ENCODE results near the gene RNF39. TPM values are rescaled to one million over a fixed set of nuclear protein-coding genes. Genes with fewer than 3 reads are reported as not detected.

Gene RNF39
- total and polyA plus RNA-seq, 2 of the 13 experiments (the other 11 are each of a cell fraction or from before 2014, with no cell fraction given) = 0.13 to 1.8 TPM

GRCh38 chr6:30102970-30103871 lies 27.7 kb upstream of the RNF39 start (continued):
- no peak for TF ChIP-seq AFF4 (CRISPR knock-in tag; IDR thresholded peaks at IDR 0.05)
- TF ChIP-seq TCF12 (IDR thresholded peaks at IDR 0.05) = no peak
- no peak for TF ChIP-seq TCF12 (CRISPR knock-in tag; IDR thresholded peaks at IDR 0.05)
- no peak for TF ChIP-seq RCOR2 (CRISPR knock-in tag; IDR thresholded peaks at IDR 0.05)
- TF ChIP-seq PITX1 (CRISPR knock-in tag; IDR thresholded peaks at IDR 0.05) = peak; percentile 77
- peak; percentile 72 for TF ChIP-seq KAT8 (CRISPR knock-in tag; IDR thresholded peaks at IDR 0.05)
- peak; percentile 25; the same call in 1 of the 2 replicates for TF ChIP-seq BORCS8-MEF2B (CRISPR knock-in tag; IDR thresholded peaks at IDR 0.05)
- TF ChIP-seq RAD21 (CRISPR knock-in tag; IDR thresholded peaks at IDR 0.05) = peak; percentile 96
- no peak for TF ChIP-seq RFX5 (IDR thresholded peaks at IDR 0.05; ENCODE audit: low read depth, low read length)
- no peak for TF ChIP-seq ZNF569 (CRISPR knock-in tag; IDR thresholded peaks at IDR 0.05; ENCODE audit: borderline replicate concordance)
- 0 out of 2 replicates have a peak, but pooled peaks have one; percentile 43 for TF ChIP-seq ARNT2 (CRISPR knock-in tag; IDR thresholded peaks at IDR 0.05; ENCODE audit: low read depth)
- TF ChIP-seq ZNF644 (CRISPR knock-in tag; IDR thresholded peaks at IDR 0.05; ENCODE audit: low read depth) = no peak
- no peak for TF ChIP-seq ZNF646 (CRISPR knock-in tag; IDR thresholded peaks at IDR 0.05)
- no peak for TF ChIP-seq ZNF790 (CRISPR knock-in tag; IDR thresholded peaks at IDR 0.05; ENCODE audit: borderline replicate concordance)
- TF ChIP-seq GTF2F1 (IDR thresholded peaks at IDR 0.05; ENCODE audit: low read length) = no peak
- 0 out of 2 replicates have a peak, but pooled peaks have one; percentile 11 for TF ChIP-seq BHLHE40 (IDR thresholded peaks at IDR 0.05; ENCODE audit: low read length)
- TF ChIP-seq POLR2G (IDR thresholded peaks at IDR 0.05; ENCODE audit: low read depth, low read length) = peak; percentile 41; the same call in 1 of the 2 replicates
- TF ChIP-seq, protein P1, sequence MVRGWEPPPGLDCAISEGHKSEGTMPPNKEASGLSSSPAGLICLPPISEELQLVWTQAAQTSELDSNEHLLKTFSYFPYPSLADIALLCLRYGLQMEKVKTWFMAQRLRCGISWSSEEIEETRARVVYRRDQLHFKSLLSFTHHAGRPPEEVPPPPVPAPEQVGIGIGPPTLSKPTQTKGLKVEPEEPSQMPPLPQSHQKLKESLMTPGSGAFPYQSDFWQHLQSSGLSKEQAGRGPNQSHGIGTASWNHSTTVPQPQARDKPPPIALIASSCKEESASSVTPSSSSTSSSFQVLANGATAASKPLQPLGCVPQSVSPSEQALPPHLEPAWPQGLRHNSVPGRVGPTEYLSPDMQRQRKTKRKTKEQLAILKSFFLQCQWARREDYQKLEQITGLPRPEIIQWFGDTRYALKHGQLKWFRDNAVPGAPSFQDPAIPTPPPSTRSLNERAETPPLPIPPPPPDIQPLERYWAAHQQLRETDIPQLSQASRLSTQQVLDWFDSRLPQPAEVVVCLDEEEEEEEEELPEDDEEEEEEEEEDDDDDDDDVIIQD (CRISPR knock-in tag; IDR thresholded peaks at IDR 0.05; ENCODE audit: low read depth) = peak; percentile 55; the same call in 1 of the 2 replicates

Measured in HepG2 (cell line).